ENCODE data around the gene PTGR3. TPM values are rescaled to one million over a fixed set of nuclear protein-coding genes. Genes with fewer than 3 reads are reported as not detected.

PTGR3 gene
- total RNA-seq, 4 donors from 2014 or later = 24.9 to 46.8 (median 29.6) TPM

DNA sequence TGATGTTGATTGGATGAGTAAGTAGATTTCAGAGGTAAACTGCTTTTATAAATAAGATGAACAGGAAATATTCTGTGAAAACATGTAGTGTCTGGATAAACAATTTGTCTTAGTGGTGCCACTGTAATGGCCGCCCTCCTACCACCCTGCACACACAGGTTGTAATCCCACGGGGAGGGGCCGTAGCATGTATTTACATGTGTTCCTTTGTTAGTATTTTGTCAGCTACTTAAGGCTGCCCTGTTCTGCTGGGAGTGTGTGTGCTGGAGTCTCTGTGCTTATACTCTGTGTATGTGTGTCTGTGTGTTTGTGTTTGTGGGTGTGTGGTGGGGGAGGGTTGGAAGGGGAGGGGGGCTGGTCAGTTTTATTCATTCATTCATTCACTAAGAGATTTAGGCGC is 6.7 kb upstream of the PTGR3 start:
- Histone ChIP-seq H3K4me3 (no peak overlapping the region), H3K36me3 (no peaks in the 10 kb centered on the region), H3K27me3 (no peaks in the 10 kb centered on the region), H3K4me1 (peaks cover 0 to 84% (median 5%) of the 10 kb centered on the region in 3 donors), H3K9me3 (no peaks in the 10 kb centered on the region), H3K27ac (peak overlapping the region in 3 of 4 donors; percentile 49 to 94 (median 92))
- ATAC-seq = no peak
- WGBS, 2 donors (ENCODE audit: low coverage in 1 of 2) = 84 to 89% methylated on average over 3 to 4 of the region's 4 CpGs
- TF ChIP-seq EP300 (IDR thresholded peaks at IDR 0.05) (no peak), POLR2A (IDR thresholded peaks at IDR 0.05) (no peak), POLR2AphosphoS5 (IDR thresholded peaks at IDR 0.05) (no peak)
- TF ChIP-seq, protein P1, sequence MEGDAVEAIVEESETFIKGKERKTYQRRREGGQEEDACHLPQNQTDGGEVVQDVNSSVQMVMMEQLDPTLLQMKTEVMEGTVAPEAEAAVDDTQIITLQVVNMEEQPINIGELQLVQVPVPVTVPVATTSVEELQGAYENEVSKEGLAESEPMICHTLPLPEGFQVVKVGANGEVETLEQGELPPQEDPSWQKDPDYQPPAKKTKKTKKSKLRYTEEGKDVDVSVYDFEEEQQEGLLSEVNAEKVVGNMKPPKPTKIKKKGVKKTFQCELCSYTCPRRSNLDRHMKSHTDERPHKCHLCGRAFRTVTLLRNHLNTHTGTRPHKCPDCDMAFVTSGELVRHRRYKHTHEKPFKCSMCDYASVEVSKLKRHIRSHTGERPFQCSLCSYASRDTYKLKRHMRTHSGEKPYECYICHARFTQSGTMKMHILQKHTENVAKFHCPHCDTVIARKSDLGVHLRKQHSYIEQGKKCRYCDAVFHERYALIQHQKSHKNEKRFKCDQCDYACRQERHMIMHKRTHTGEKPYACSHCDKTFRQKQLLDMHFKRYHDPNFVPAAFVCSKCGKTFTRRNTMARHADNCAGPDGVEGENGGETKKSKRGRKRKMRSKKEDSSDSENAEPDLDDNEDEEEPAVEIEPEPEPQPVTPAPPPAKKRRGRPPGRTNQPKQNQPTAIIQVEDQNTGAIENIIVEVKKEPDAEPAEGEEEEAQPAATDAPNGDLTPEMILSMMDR (IDR thresholded peaks at IDR 0.05) = no peak

DNA sequence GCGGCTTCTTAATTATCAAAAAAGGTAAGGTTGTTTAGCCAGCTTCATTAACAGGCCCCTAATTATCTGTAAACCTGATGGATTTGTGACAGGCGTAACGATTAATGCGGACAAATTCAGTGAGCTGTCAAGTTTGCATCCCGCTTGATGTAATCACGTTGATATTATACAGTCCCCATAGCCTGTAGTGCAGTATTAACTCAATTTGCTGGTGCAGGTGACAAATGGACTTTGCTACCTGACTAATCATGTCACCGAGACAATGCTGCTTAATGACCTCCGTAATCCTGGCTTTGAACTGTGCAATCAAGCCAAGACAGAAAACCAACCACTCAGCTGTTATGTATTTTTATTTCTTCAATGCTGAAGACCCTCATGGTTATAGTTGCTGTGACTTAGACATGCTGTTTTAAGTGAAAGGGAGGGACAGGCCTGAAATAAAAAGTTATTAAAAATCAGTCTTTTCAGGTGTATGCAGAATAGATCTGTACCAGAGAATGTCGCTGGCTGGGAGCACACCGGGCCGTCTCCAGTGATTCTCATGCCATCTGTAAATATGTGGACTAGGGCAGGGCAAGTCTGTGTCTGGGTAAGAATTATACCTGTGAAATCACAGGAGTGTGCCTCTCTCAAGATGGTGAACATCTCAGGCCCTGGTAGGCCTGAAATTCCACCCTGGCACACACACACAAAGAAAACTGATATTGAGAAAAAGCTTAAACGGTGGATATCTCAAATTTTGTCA is 6.0 kb upstream of the PTGR3 start:
- Histone ChIP-seq H3K36me3 (no peaks in the 10 kb centered on the region), H3K27me3 (no peaks in the 10 kb centered on the region), H3K9me3 (no peaks in the 10 kb centered on the region), H3K27ac (peak overlapping the region in 3 of 4 donors; percentile 49 to 94 (median 92)), H3K4me1 (peaks cover 0 to 83% (median 5%) of the 10 kb centered on the region in 3 donors), H3K4me3 (no peak overlapping the region)
- WGBS, 2 donors (ENCODE audit: low coverage in 1 of 2) = 80 to 84% methylated on average over 7 to 10 of the region's 12 CpGs
- TF ChIP-seq EP300 (IDR thresholded peaks at IDR 0.05) (no peak), POLR2AphosphoS5 (IDR thresholded peaks at IDR 0.05) (no peak)
- TF ChIP-seq, protein P1 (IDR thresholded peaks at IDR 0.05) = no peak
- ATAC-seq = no peak

DNA sequence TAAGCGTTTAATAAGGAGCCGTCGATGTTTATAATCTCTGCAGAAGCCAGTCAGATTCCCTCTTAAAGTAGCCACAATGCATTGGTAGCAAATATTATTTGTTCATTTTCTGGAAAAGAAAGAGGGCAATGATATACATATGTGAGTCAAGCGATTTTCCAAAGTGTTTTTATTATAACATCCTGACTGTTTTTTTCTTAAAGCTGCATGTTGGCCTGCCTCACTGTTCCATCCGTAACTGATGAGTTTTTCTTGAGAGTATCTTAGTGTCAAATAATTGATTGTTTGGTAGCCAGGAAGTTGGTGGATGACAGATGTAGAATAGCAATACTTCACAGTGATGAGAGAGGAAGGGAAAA is 5.4 kb upstream of the PTGR3 start:
- no peak for TF ChIP-seq POLR2AphosphoS5 (IDR thresholded peaks at IDR 0.05)
- TF ChIP-seq EP300 (IDR thresholded peaks at IDR 0.05) = no peak
- TF ChIP-seq, protein P1 (IDR thresholded peaks at IDR 0.05) = no peak
- no peaks in the 10 kb centered on the region for H3K9me3 ChIP-seq
- 23 to 51% methylated on average over 5 of the region's 5 CpGs for WGBS, 2 donors (ENCODE audit: low coverage in 1 of 2)
- peaks cover 0 to 78% (median 5%) of the 10 kb centered on the region in 3 donors for H3K4me1 ChIP-seq
- no peaks in the 10 kb centered on the region for H3K27me3 ChIP-seq
- H3K27ac ChIP-seq = peak overlapping the region; percentile 32 to 94 (median 70)
- ATAC-seq = no peak
- no peaks in the 10 kb centered on the region for H3K36me3 ChIP-seq
- H3K4me3 ChIP-seq = peak overlapping the region in 1 of 2 donors; percentile 77

DNA sequence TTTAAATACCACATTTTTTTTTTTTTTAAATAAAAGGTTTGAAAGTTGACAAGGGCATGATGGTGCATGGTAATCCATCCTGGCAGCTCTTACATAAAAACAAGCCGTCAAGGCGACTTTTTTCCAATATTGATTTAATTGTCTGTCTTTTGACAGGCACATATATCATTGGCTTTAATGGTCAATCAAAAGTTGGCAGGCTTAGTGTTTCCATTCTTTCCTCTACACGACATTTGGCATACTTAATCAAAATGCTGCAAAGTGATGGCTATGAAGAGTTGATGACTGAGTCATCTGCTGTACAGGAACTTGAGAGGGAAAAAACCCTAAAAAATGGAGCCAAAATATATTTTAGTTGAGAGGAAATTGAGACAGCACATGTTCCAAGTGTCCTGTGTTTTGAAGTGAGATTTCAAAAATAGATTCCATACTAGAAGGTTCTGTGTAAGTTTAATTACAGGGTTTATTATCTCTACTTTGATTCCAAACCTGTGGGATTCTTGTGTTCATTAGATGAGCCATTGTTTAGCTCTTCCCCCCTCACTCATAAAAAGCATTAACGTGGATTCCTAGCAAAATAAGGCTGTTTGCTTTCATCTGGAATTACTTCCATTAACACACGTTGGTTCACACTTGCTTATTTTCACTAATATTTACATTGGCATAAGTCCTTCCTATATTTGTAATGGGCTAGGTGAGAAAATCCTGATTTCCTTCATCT is 4.8 kb upstream of the PTGR3 start:
- Histone ChIP-seq H3K4me1 (peaks cover 0 to 74% (median 5%) of the 10 kb centered on the region in 3 donors), H3K27me3 (no peaks in the 10 kb centered on the region), H3K27ac (peak overlapping the region; percentile 32 to 94 (median 70)), H3K9me3 (no peaks in the 10 kb centered on the region), H3K36me3 (no peaks in the 10 kb centered on the region), H3K4me3 (peak overlapping the region in 1 of 2 donors; percentile 77)
- WGBS, 2 donors (ENCODE audit: low coverage in 1 of 2) = 9 to 17% methylated on average over 5 of the region's 5 CpGs
- TF ChIP-seq, protein P1 (IDR thresholded peaks at IDR 0.05) = peak in 1 of 4 experiments; percentile 14
- TF ChIP-seq POLR2A (IDR thresholded peaks at IDR 0.05) = no peak
- peak; percentile 87 for TF ChIP-seq POLR2AphosphoS5 (IDR thresholded peaks at IDR 0.05)
- TF ChIP-seq EP300 (IDR thresholded peaks at IDR 0.05) = no peak
- ATAC-seq = no peak

Data from gastroesophageal sphincter (tissue), 4 donors.